Stimulated activated CD4-positive, alpha-beta T cell treated with anti-CD3 and anti-CD28 coated beads, Interleukin-4, amount 100 ng/mL, for 24 hours (primary cell): ENCODE results near the gene TNFAIP8L3.

Experiments used
- DNase-seq: peaks from one replicate; pipeline ENCODE4 v3.0.0-alpha.2; 2020

The TNFAIP8L3 gene

GRCh38 chr15:51114437-51115119 is 19.9 kb upstream of the TNFAIP8L3 start:
- no peak for DNase-seq

- DNase-seq = no peak
Observed at GRCh38 chr15:51112078-51112477, 17.4 kb upstream of the TNFAIP8L3 start.

GRCh38 chr15:51111061-51111460 is 16.4 kb upstream of the TNFAIP8L3 start:
- DNase-seq = no peak

- DNase-seq = no peak
Observed at GRCh38 chr15:51110171-51110570, 15.5 kb upstream of the TNFAIP8L3 start.

GRCh38 chr15:51108933-51109550 is 14.3 kb upstream of the TNFAIP8L3 start:
- DNase-seq = no peak

- no peak for DNase-seq
Observed at GRCh38 chr15:51107612-51108011, 12.9 kb upstream of the TNFAIP8L3 start.

GRCh38 chr15:51106481-51106880 is 11.8 kb upstream of the TNFAIP8L3 start:
- no peak for DNase-seq

GRCh38 chr15:51105430-51106016 is 10.8 kb upstream of the TNFAIP8L3 start:
- no peak for DNase-seq

GRCh38 chr15:51104512-51104911 is 9.8 kb upstream of the TNFAIP8L3 start:
- DNase-seq = no peak

- no peak for DNase-seq
Observed at GRCh38 chr15:51103330-51103729, 8.6 kb upstream of the TNFAIP8L3 start.

GRCh38 chr15:51100785-51101489 is 6.2 kb upstream of the TNFAIP8L3 start:
- DNase-seq = no peak

GRCh38 chr15:51099185-51099584 is 4.5 kb upstream of the TNFAIP8L3 start:
- DNase-seq = no peak

GRCh38 chr15:51098331-51098619 is 3.6 kb upstream of the TNFAIP8L3 start:
- no peak for DNase-seq

- no peak for DNase-seq
Observed at GRCh38 chr15:51097553-51098330, 3.0 kb upstream of the TNFAIP8L3 start.

GRCh38 chr15:51096976-51097375 is 2.3 kb upstream of the TNFAIP8L3 start:
- no peak for DNase-seq

GRCh38 chr15:51095681-51096331 is 1.1 kb upstream of the TNFAIP8L3 start:
- no peak for DNase-seq

- no peak for DNase-seq
Observed at GRCh38 chr15:51093839-51094605, 684 bp downstream of the TNFAIP8L3 start.

GRCh38 chr15:51093488-51093838 is 1.2 kb downstream of the TNFAIP8L3 start:
- DNase-seq = no peak

- DNase-seq = no peak
Observed at GRCh38 chr15:51092480-51093040, 2.1 kb downstream of the TNFAIP8L3 start.

GRCh38 chr15:51090753-51091152 is 4.0 kb downstream of the TNFAIP8L3 start:
- DNase-seq = no peak

- DNase-seq = no peak
Observed at GRCh38 chr15:51089699-51090453, 4.8 kb downstream of the TNFAIP8L3 start.
